Fibroblast of skin of back (primary cell): ENCODE data around the gene IGFL3. TPM values are rescaled to one million over a fixed set of nuclear protein-coding genes. Genes with fewer than 3 reads are reported as not detected.
"Not testable (repeated sequence)": the region's sequence is repeated elsewhere in the genome, so short reads cannot be mapped to it uniquely, and the experiment has no call there.

ENCODE experiments used
- DNase-seq: peaks from one replicate; pipeline ENCODE4 v3.0.0-alpha.2; 2013
- polyA plus RNA-seq, 2 experiments: library from polyadenylated mRNA; unstranded; fragments of 120-200 nt; gene quantifications; one replicate each; pipeline ENCODE4 v1.2.1, GENCODE V29; 2013; ENCODE audit not compliant: insufficient read length in 2 of 2

IGFL3 gene
- not detected for polyA plus RNA-seq (2013, experiment 1 of 2; ENCODE audit: insufficient read length)
- not detected for polyA plus RNA-seq (2013, experiment 2 of 2; ENCODE audit: insufficient read length)

GRCh38 chr19:46124638-46125115 lies at the start of gene IGFL3:
Gene IGFL3, minus strand, starts transcription at chr19:46124688. Its CDS starts 39 bp downstream, at chr19:46124649.
- DNase-seq, result no peak

DNA sequence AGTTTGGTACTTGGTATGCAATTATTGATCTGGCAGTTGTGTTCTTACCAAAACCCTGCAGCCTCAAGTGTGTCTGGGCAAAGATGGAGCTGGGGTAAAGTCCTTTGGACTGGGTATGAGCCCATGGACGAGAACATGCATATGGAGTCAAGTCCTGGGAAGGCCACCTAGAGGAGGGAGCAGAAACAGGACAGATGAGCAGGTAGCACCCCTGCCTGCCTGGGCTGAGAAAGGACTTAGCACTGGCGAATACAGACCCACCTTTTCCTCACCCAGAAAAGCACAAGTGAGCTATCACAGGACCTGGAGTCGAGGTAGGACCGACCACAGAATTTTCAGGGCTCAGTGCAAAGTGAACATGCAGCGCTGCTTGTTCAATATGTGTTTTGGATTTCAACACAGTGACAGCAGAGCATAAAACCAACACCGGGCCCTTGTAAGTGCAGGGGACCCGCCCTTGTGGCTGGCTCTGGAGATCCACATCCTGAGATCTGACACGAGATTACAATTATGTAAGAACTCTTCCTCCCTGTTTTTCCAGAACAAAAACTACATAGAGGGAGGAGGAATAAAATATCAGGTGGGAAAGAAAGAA lies 49.5 kb upstream of the IGFL3 start:
- no peak for DNase-seq

DNA sequence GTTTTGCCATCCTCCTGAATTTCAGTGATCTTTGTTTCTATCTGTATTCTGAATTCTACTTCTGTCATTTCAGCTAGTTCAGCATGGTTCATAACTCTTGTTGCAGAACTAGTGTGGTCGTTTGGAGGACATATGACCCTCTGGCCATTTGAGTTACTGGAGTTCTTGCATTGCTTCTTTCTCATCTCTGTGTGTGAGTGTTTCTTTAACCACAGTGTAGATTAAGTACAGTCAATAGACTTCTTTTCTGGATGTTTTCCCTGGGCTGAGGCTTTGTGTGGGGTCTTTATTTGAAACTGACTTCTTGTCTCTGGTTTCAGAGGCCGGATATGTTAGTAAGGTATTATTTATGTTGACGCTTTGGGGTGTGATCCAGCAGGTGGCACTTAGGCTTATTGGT lies 38.2 kb upstream of the IGFL3 start:
- DNase-seq, result no peak

DNA sequence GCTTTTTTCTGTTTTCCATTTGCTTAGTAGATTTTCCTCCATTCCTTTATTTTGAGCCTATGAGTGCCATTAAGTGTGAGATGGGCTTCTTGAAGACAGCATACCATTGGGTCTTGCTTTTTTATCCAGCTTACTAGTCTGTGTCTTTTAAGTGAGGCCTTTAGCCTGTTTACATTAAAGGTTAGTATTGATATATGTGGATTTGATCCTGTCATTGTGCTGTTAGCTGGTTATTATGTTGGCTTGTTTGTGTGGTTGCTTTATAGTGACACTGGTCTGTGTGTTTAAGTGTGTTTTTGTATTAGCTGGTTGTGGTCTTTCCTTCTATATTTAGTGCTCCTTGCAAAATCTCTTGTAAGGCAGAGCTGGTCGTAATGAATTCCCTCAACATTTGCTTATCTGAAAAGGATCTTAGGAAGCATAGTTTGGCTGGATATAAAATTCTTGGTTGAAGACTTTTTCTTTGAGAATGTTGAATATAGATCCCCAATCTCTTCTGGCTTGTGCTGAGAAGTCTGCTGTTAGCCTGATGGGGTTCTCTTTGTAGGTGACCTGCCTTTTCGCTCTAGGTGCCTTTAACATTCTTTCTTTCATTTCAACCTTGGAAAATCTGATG lies 37.3 kb upstream of the IGFL3 start:
- DNase-seq, result not testable (repeated sequence)

GRCh38 chr19:46160233-46160775 lies 35.8 kb upstream of the IGFL3 start:
- DNase-seq, result no peak

DNA sequence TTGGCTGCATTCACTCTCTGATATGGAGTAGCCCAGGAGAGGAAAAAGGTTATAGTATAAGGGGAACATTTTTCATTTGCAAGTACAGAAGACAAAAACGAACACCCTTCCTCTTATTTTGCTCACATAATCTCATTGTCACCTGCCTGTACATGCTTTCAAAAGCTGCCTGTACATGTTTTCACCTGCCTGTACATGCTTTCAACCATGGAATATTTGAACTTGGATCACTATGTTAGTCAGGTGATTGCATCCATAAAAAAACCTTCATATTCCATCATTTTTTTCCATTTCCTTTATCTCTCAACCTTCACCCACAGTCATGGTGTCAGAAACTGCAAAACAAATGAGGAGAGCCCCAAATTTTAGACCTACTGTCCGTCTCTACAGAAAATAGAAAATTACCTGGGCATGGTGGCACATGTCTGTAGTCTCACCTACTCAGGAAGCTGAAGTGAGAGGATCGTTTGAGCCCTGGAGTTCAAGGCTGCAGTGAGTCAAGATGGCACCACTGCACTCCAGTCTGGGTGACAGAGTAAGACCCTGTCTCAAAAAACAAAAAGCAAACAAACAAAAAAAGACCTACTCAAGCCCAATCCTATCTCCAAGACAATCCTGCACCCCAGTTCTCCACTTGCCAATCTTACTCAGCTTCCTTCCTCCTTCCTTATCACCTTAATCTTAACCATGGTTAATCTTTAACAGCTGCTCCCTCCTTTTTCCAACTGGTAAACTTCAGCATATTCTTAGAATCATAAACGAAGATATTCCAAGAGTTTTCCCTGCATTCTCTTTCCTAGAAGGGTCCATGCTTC lies 35.1 kb upstream of the IGFL3 start:
- no peak for DNase-seq

DNA sequence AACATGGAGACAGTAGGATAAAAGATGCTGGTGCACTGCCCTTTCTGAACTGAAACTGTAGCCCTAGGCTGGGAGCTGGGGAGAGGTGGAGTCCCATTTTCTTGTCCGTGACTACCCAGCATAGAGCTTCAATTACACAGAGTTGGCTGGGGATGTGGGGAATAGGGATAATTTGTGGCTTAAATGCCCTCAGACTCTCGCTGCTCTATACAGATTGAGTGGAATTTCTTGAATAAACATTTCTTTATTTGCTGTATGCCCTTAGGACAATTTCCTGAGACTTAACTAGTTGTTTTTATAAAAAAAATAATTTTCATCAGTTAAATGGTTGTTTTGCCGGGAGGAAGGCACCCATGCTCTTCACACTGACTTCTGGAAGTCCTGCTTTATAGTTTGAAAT lies 30.7 kb upstream of the IGFL3 start:
- peak; percentile 9 for DNase-seq

GRCh38 chr19:46150606-46151005 lies 26.1 kb upstream of the IGFL3 start:
- no peak for DNase-seq

DNA sequence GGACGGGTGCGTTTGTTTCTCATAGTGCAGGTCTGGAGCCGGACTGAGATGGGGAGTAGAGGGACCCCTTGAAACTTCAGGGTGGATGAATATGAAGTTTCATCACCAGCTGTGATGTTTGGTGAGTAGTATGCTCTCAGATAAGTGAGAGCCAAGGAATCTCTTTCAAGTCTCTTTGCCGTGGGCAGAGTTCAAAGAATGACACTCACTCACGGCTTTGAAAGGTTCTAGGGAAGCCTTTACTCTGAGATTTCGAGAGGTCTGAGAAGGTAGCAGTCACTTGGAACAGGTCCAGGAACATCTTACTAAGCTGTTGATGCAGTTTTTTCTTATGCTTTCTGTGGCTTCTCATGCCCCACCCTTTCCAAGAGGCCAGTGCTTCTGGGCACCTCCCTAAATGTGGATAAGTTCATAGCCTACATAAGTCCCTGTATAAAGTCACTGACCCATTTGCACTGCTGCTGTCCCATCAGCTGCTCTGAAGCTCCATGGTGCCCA lies 23.4 kb upstream of the IGFL3 start, which contains the start of gene IGFL2:
Gene IGFL2 (plus strand): TSS at position 448 of the 498 bp plus-strand sequence. CDS start 41 bp downstream, at position 489.
- no peak for DNase-seq

DNA sequence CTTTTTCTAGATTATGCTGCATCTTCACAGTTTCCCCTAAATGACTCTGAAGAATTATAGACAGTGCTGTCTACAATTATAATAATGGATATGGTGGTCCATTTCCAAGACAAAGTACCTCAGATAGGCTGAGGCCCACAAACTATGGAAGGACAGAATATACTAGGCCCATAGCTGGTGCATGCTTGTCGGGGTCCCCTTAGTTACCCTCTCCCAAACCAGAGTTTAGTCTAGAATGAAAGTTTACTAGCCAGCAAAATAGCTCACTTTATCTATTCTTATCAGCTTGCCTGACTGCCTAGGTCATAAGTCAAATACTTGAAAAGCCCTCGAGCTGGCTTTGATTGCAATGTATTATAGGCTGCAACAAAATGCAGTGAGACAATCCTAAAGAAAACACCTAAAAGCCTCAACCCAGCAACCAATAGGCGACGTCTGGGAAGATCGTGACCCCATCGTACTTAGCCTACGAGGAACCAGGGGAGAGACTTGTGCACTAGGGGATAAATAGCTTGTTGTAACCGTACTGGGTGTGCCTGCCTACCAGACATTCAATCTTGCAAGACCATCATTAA lies 22.8 kb upstream of the IGFL3 start:
- DNase-seq, result no peak

DNA sequence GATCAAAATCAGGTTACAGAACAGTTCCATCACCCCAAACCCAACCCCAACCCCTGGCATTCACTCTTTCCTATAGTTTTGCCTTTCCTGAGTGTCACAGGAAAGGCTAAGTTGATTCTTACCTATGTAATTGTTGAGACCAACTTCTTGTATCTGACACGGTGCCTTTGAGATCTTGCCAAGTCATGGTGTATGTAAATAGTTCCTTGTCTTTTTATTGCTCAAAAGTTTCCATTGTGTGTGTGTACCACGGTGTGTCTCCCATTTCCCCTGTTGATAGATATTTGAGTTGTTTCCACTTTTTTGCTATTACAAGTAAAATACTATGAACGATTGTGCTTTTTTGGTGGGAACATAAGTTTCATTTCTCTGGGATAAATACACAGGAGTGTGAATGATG lies 20.3 kb upstream of the IGFL3 start:
- no peak for DNase-seq

GRCh38 chr19:46142294-46142693 lies 17.8 kb upstream of the IGFL3 start:
- DNase-seq, result no peak

GRCh38 chr19:46141421-46141820 lies 16.9 kb upstream of the IGFL3 start:
- DNase-seq, result no peak

- DNase-seq, result no peak
Observed at GRCh38 chr19:46137915-46138473, 13.5 kb upstream of the IGFL3 start.

DNA sequence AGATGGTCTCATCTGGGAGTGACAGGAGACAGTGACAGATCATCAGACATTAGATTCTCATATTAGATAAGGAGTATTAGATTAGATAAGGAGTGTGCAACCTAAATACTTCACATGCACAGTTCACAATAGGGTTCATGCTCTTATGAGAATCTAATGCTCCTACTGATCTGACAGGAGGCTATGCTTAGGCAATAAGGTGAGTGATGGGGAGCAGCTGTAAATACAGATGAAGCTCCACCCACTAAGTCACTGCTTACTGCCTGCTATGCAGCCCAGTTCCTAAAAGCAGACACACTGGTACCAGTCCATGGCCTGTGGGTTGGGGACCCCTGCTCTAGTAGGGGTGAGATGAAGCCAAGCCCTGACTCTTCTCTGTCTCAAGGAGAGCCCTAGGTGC lies 10.0 kb upstream of the IGFL3 start:
- no peak for DNase-seq

DNA sequence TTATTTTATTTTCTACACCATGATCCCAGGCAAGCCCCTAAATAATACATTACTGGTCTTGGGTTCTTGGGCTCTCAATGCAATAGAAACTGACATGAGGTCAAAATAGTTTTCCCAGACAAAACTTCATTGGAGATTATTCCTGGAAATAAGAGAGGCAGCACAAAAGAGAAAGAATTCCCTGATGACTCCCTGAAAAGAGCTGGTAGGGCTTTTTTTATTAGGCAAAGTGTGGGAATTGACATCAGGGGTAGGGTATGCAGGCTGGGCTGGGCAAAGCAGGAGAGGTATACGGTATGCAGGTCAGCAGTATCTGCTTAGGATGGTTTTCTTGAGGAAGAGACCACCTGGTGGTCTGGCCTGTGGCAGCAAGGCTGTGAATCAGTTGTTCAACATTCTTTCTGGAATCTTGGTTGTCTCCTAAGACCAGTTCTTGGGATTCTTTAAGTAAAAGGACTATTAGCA lies 9.3 kb upstream of the IGFL3 start:
- DNase-seq, result peak; percentile 69

DNA sequence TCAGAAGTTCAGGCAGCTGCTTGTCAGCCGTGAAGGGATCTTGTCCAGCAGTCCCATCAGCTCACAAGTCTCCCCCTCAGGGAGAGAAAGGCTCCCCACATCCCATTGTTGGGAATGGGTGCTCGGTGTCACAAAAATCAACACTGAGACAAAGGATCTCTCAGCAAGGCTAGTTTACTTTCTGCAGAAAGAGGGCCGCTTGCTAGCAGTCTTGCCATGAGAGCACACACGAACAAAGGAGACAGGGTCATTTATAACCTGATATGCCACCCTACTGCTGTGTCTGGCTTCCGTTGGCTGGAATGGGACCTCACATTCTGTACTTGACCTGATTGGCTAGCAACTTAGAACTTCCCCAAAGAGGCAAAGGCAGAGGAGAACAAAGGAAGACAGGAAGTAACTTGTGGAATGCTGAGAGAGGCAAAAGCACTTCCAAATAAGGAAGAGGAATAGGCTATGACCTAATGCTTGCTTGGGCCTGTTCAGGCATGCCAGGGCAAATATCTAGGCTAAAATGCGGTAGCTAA lies 8.7 kb upstream of the IGFL3 start:
- peak; percentile 100 for DNase-seq

- DNase-seq, result peak; percentile 5
Observed at GRCh38 chr19:46132508-46133100, 8.1 kb upstream of the IGFL3 start.

GRCh38 chr19:46131485-46132143 lies 7.1 kb upstream of the IGFL3 start:
- DNase-seq, result peak; percentile 4

DNA sequence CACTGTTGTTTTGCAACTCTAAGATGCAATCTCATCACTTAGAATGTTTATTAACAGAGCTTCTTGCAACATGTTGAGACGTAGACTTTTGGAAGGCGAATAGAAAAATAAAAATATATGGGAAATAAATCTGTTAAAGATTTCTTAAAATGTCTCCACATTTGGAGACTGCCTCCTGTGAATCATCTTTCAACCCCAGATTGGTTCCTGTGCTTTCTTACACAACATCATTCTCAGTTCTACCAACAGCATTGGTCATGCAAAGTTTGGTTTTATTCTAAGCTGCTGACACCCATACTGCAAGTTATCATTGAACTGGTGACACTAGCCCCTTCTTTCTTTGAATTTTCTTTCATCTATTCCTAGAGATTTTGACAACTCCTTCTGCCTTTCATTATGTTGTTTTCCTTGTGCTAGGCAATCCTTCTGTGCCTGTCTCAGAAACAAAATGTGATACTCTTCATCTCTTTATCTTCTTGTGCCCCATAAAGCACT lies 1.6 kb upstream of the IGFL3 start:
- no peak for DNase-seq

DNA sequence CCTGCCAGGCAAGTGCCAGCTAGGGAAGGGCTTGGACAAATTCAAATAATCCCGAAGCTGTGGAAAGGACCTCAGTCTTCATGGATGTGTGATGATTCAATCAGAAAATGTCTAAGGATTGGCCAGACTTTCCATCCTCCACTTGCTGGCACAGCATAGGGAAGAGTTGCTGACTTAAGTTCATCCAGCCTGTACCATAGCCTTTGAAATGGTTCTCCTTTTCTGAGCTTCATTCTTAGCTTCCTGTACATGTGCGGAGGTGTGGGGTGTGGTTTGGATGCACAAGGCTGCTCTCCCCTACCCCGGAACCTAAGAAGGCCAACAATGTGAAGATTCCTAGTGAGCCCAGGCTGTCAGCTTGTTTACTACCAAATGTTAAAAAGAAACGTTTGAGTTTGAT lies 959 bp upstream of the IGFL3 start:
- DNase-seq, result no peak
